Astrocyte of the spinal cord (primary cell): ENCODE data around the gene CACNA1A.
"Not testable (repeated sequence)": the region's sequence is repeated elsewhere in the genome, so short reads cannot be mapped to it uniquely, and the experiment has no call there.

Source experiments
- DNase-seq: peaks from one replicate; pipeline ENCODE4 v3.0.0; 2011; ENCODE audit warnings: low read depth, low spot score
- H3K4me3 ChIP-seq: 2 replicates; pipeline ENCODE4 v1.5.1; 2011; ENCODE audit warnings: low read depth, mild to moderate bottlenecking, low read length, moderate library complexity
- in situ Hi-C: cut with HindIII; loops from 2 replicates; pipeline ENCODE4 v1.10.0; 2017; ENCODE audit warnings: low sequenced_read_pairs
- TF ChIP-seq, protein P1 (sequence below): IDR thresholded peaks from 2 replicates; pipeline ENCODE4 v1.5.1; 2012; ENCODE audit warnings: low read depth, mild to moderate bottlenecking, low read length, inconsistent platforms

The CACNA1A gene

DNA sequence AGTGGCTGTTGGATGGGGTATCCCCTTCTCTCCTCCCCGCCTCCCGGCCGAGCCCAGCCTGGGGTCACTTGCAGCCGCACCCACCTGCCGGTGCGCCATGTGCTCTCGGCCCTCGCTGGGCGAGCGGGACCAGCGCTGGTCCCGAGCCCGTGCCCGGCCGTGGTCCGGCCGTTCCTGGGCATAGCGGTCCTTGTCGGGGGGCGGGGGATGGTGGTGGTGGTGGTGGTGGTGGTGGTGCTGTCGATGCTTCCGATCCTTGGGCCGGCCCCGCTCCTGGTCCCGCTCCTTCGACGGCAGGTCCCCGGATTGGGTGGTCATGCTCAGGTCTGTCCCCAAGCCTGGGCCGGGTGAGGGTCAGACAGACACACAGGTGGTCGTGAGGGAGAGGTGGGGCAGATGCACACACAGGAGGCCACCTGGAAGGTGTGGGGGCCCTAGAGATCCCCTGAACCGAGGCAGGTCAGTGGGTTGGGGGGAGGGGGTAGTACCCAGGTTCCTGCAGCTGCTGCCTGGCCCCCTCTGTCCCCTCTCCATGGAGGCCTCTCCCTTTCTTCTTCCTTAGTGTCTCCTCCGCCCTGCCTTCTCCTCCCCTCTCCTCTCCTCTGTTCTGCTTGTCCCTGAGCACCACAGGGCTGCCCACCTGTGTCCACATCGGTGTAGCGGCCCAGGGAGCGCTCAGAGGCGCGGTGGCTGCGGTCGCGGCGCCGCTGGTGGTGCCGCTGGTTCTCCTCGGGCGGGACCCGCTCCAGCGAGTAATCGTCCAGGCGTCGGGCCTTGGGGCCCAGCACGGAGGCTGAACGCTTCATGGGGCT, 297.4 kb downstream of the CACNA1A start:
- TF ChIP-seq, protein P1, sequence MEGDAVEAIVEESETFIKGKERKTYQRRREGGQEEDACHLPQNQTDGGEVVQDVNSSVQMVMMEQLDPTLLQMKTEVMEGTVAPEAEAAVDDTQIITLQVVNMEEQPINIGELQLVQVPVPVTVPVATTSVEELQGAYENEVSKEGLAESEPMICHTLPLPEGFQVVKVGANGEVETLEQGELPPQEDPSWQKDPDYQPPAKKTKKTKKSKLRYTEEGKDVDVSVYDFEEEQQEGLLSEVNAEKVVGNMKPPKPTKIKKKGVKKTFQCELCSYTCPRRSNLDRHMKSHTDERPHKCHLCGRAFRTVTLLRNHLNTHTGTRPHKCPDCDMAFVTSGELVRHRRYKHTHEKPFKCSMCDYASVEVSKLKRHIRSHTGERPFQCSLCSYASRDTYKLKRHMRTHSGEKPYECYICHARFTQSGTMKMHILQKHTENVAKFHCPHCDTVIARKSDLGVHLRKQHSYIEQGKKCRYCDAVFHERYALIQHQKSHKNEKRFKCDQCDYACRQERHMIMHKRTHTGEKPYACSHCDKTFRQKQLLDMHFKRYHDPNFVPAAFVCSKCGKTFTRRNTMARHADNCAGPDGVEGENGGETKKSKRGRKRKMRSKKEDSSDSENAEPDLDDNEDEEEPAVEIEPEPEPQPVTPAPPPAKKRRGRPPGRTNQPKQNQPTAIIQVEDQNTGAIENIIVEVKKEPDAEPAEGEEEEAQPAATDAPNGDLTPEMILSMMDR, result no peak
- in situ Hi-C loops, result no loop called here
- no peak for DNase-seq
- H3K4me3 ChIP-seq, result no peak overlapping the region

DNA sequence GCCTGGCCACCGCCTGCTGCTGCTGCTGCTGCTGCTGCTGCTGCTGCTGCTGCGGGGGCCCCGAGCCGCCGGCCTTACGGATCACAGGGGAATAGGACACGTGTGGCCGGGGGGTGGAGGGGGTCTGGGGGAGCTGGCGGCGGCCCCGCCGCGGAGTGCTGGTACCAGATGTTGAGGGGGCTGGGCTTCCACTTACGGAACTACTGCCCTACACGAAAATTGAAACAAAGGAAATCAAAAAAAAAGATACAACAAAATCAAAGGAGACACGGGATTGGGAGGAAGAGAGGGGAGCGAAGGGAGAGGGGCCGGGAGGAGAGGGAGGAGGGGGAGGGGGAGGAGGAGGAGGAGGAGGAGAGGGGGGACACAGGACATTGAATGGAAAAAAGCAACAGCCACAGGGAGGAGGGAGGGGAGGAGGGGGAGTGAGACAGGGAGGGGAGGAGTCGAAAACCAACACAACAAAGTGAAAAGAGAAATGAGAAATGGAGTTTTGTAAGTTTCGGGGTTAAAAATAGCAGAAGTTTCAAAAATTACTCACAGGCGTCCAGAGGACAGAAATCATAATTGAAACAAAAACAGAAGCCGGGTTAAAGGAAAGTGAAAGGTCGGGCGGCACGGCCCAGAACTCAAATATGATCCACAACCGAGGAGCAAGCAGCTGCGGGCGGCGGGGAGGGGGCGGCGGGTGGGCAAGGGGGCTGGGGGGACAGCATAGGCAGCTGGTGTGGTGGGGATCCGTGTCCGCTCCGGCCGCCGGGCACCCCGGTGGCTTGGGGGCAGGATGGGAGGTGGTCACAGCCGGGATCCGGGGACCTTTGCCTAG, 298.2 kb downstream of the CACNA1A start:
- in situ Hi-C loops, result no loop called here
- no peak overlapping the region for H3K4me3 ChIP-seq
- peak; percentile 61 for DNase-seq
- TF ChIP-seq, protein P1, result no peak

DNA sequence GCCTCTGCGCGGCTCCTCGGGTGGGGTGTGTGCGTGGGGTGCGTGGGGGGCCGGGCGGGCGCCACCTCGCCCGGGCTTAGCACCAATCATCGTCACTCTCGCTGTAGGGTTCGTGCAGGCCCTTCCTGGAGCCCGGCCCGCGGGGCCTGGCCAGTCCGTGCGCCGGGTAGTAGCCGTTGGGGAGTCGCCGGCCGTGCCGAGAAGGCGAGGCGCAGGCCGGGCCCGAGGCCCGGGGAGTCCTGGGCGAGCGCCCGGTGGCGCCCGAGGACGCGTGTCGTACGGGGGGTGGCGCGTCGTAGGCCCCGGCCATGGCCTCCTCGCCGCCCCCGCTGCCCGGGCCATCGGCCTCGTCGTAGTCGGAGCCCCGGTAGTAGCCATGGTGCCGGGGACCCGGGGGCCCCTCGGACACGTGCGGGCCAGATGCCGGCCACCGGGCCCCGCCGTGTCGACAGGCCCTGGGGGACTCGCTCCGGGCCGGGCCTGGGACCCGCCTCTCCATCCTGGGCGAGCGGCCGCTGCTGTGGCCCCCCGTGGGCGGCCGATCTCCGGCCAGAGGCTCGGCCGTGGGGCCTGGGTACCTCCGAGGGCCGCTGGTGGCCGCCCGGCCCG, 298.9 kb downstream of the CACNA1A start:
- H3K4me3 ChIP-seq, result no peak overlapping the region
- in situ Hi-C loops, result no loop called here
- no peak for DNase-seq
- TF ChIP-seq, protein P1, result no peak

DNA sequence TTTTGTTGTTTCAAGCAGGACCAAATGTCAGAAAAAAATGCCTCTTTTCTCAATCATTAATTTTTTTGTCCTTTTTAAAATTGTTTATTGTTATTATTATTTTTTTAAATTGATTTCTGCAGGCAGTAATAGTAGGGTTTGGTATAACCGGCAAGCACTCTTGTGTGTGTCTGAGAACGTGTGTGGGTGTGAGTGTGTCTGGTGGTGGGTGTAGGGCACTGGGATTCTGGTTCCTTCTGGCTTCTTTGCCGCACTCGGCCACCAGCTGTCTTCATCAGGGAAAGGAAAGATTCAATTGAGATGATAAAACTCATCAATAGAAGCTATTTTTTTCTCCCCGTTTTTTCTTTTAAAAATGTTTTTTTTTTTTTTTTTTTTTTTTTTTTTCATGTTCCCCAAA, 299.7 kb downstream of the CACNA1A start:
- no peak for DNase-seq
- no peak overlapping the region for H3K4me3 ChIP-seq
- TF ChIP-seq, protein P1, result no peak
- in situ Hi-C loops, result no loop called here

DNA sequence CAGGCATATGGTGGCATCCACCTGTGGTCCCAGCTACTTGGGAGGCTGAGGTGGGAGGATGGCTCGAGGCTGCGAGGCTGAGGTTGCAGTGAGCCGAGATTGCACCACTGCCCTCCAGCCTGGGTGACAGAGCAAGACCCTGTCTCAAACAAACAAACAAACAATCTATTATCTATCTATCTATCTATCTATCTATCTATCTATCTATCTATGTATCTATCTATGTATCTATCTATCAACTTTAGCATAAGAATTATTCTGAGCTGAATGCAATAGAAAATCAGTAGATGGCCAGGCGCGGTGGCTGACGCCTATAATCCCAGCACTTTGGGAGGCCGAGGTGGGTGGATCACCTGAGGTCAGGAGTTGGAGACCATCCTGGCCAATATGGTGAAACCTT, 304.2 kb downstream of the CACNA1A start:
- DNase-seq, in situ Hi-C loops, H3K4me3 ChIP-seq: not testable (repeated sequence)

DNA sequence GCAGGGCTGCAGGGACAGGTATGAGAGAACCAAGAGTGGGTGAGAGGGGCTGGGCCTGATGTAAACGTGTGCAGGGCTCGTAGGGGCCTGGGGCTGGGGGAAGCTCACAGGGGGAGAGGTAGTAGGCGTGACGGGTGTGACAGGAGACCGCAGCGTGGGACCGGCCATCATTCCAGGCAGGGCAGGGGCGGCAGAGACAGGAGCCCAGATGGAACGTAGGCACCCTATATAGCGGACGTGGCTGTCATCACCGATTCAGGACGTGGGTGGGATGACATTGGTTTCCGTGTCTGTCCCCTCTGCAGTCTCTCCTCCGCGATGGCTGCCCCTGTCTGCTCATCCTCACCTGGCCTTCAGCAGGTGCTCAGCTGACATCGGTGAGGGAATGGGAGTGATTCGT, 307.6 kb downstream of the CACNA1A start:
- in situ Hi-C loops, result no loop called here
- TF ChIP-seq, protein P1, result no peak
- H3K4me3 ChIP-seq, result no peak overlapping the region
- DNase-seq, result no peak
